GM10248 (cell line): ENCODE results near the gene RIPK1.
"Not testable (repeated sequence)": the region's sequence is repeated elsewhere in the genome, so short reads cannot be mapped to it uniquely, and the experiment has no call there.

Source experiments
- CTCF ChIA-PET: fragments of 300-600 bp; sonication (Branson Sonifier 250); formaldehyde crosslinking; extraction: SDS; loops from one replicate; lab custom pipeline; 2021; ENCODE audit warnings: antibody characterized with exemption; lab: Yijun Ruan, JAX
- POLR2A ChIA-PET: fragments of 350-650 bp; sonication (Branson Sonifier 250); formaldehyde crosslinking; extraction: SDS; loops from one replicate; lab custom pipeline; 2020; ENCODE audit warnings: antibody characterized with exemption; lab: Yijun Ruan, JAX
- DNase-seq: peaks from one replicate; pipeline ENCODE4 v3.0.0; 2012; ENCODE audit errors: extremely low spot score
- CTCF ChIP-seq: IDR thresholded peaks from 2 replicates; pipeline ENCODE4 v1.5.1; 2012; ENCODE audit warnings: mild to moderate bottlenecking, low read depth; ENCODE audit errors: extremely low read depth, missing control alignments, control extremely low read depth

Gene RIPK1

GRCh38 chr6:3068329-3069214 is at the start of gene RIPK1:
TSS of gene RIPK1 (plus strand) at chr6:3068494. CDS start at chr6:3076824, 8,330 bp downstream.
- ChIA-PET POLR2A (no interaction called here), CTCF (interaction anchor here (0.8 to 2.8 kb wide), 9 partner anchors 9 to 1067 kb away, joined by 3 to 8 read pairs (median 4); partner anchors contain the start of genes ECI2 and NQO2)
- peak; percentile 97 for DNase-seq
- peak; percentile 56 for TF ChIP-seq CTCF

GRCh38 chr6:3019065-3019464 is 49.2 kb upstream of the RIPK1 start:
- no peak for DNase-seq
- ChIA-PET CTCF (interaction anchor here (1.0 to 4.9 kb wide), 3 partner anchors 11 to 18 kb away, joined by 3 to 34 read pairs (median 4); partner anchors contain the start of gene NQO2), POLR2A (interaction anchor here (0.6 kb wide), 1 partner anchor 254 kb away, joined by 3 read pairs; the partner anchor contains the start of gene WRNIP1)
- no peak for TF ChIP-seq CTCF

- ChIA-PET CTCF (interaction anchor here (1.0 to 4.9 kb wide), 3 partner anchors 12 to 19 kb away, joined by 3 to 34 read pairs (median 3); partner anchors contain the start of gene NQO2), POLR2A (no interaction called here)
Measured at GRCh38 chr6:3019749-3020320, 48.5 kb upstream of the RIPK1 start.

GRCh38 chr6:3020976-3021598 is 47.2 kb upstream of the RIPK1 start:
- CTCF ChIA-PET, result interaction anchor here (4.9 kb wide), 1 partner anchor 20 kb away, joined by 34 read pairs; the partner anchor contains the start of gene NQO2
- DNase-seq, POLR2A ChIA-PET: not testable (repeated sequence)

More at GRCh38 chr6:3019749-3020320, 48.5 kb upstream of the RIPK1 start:
- no peak for TF ChIP-seq CTCF
- no peak for DNase-seq

GRCh38 chr6:3022765-3023662 is 45.3 kb upstream of the RIPK1 start:
- ChIA-PET POLR2A (interaction anchor here (1.0 kb wide), 2 partner anchors 22 to 41 kb away, joined by 4 read pairs; no protein-coding TSS in a partner anchor), CTCF (interaction anchor here (0.9 to 4.9 kb wide), 3 partner anchors 9 to 33 kb away, joined by 4 to 34 read pairs (median 4); partner anchors contain the start of gene NQO2)
- no peak for DNase-seq
- no peak for TF ChIP-seq CTCF
